Ectodermal cell (in vitro differentiated cells): ENCODE results near the gene ZNF699.
"Not testable (repeated sequence)": the region's sequence is repeated elsewhere in the genome, so short reads cannot be mapped to it uniquely, and the experiment has no call there.

Source experiments
- H3K27ac ChIP-seq: 2 replicates; pipeline ENCODE4 v1.7.0; 2013; ENCODE audit warnings: mild to moderate bottlenecking, low read depth, low read length; ENCODE audit not compliant: insufficient read depth, poor library complexity, severe bottlenecking
- H3K27me3 ChIP-seq: 2 replicates; pipeline ENCODE4 v1.7.0; 2013; ENCODE audit warnings: mild to moderate bottlenecking, low read length; ENCODE audit not compliant: insufficient read depth, control insufficient read depth, poor library complexity, severe bottlenecking
- H3K36me3 ChIP-seq: one replicate; pipeline ENCODE4 v1.7.0; 2013; ENCODE audit warnings: low read length; ENCODE audit not compliant: control insufficient read depth, insufficient read depth
- H3K4me1 ChIP-seq: one replicate; pipeline ENCODE4 v1.7.0; 2013; ENCODE audit warnings: low read length; ENCODE audit not compliant: control insufficient read depth, insufficient read depth
- H3K4me3 ChIP-seq: 2 replicates; pipeline ENCODE4 v1.7.0; 2013; ENCODE audit warnings: low read depth, low read length, control low read depth; ENCODE audit not compliant: insufficient read depth
- H3K9me3 ChIP-seq: 2 replicates; pipeline ENCODE4 v1.7.0; 2013; ENCODE audit warnings: mild to moderate bottlenecking, low read length, moderate library complexity; ENCODE audit not compliant: control insufficient read depth
- WGBS, 2 experiments: methylation state at CpG; one replicate each; pipeline ENCODE4 v1.1.7; 2013; ENCODE audit warnings: missing lambda C conversion rate in 2 of 2; 5-methylcytosine and 5-hydroxymethylcytosine counted together

ZNF699 gene

GRCh38 chr19:9295411-9295849 is 14.2 kb downstream of the ZNF699 start:
- Histone ChIP-seq H3K9me3 (peaks cover 18% of the 10 kb centered on the region), H3K4me3 (no peak overlapping the region), H3K36me3 (peaks cover 46% of the 10 kb centered on the region), H3K4me1 (no peaks in the 10 kb centered on the region), H3K27ac (no peak overlapping the region), H3K27me3 (no peaks in the 10 kb centered on the region)
- WGBS, 2 experiments: 86 to 97% methylated on average over 3 to 4 of the region's 4 CpGs

- no peak overlapping the region for H3K4me3 ChIP-seq
- no peaks in the 10 kb centered on the region for H3K4me1 ChIP-seq
- H3K27me3 ChIP-seq: no peaks in the 10 kb centered on the region
- peaks cover 6% of the 10 kb centered on the region for H3K9me3 ChIP-seq
- H3K27ac ChIP-seq: no peak overlapping the region
- peaks cover 5% of the 10 kb centered on the region for H3K36me3 ChIP-seq
- 89 to 100% methylated on average over 1 to 2 of the region's 2 CpGs for WGBS, 2 experiments
Measured at GRCh38 chr19:9289231-9289884, 20.3 kb downstream of the ZNF699 start.

GRCh38 chr19:9283485-9283884 is 26.2 kb downstream of the ZNF699 start:
- H3K27ac ChIP-seq, H3K27me3 ChIP-seq, H3K4me3 ChIP-seq, H3K4me1 ChIP-seq, H3K36me3 ChIP-seq, H3K9me3 ChIP-seq: not testable (repeated sequence)
- WGBS, 2 experiments: 91% methylated on average over 38 of the region's 38 CpGs

GRCh38 chr19:9251236-9251635 is 58.4 kb downstream of the ZNF699 start:
- no peak overlapping the region for H3K4me3 ChIP-seq
- no peaks in the 10 kb centered on the region for H3K4me1 ChIP-seq
- peaks cover 13% of the 10 kb centered on the region for H3K9me3 ChIP-seq
- no peaks in the 10 kb centered on the region for H3K36me3 ChIP-seq
- no peak overlapping the region for H3K27ac ChIP-seq
- WGBS, 2 experiments: 71 to 82% methylated on average over 5 of the region's 5 CpGs
- no peaks in the 10 kb centered on the region for H3K27me3 ChIP-seq

GRCh38 chr19:9250630-9251029 is 59.0 kb downstream of the ZNF699 start, which contains the start of gene OR7E24:
TSS of gene OR7E24 (plus strand) at chr19:9250930. CDS start at chr19:9251044, 114 bp downstream.
- H3K9me3 ChIP-seq: peaks cover 13% of the 10 kb centered on the region
- H3K27ac ChIP-seq: no peak within 1 kb of the TSS
- H3K27me3 ChIP-seq: no peaks in the 10 kb centered on the region
- H3K4me1 ChIP-seq: no peaks in the 10 kb centered on the region
- no peak within 1 kb of the TSS for H3K4me3 ChIP-seq
- WGBS, 2 experiments: 80% methylated on average over 1 of the region's 1 CpG; no CpG with 5 or more reads in 1 of the 2 experiments
- H3K36me3 ChIP-seq: no peaks in the 10 kb centered on the region
